Gastrocnemius medialis (tissue), 4 donors: ENCODE results near the gene SCRT2.

Experiments
- CTCF ChIP-seq, 5 experiments: fragments of 450-650 bp in 3 of 5; fragments of 200-600 bp in 2 of 5; sonication (generic) in 2 of 5; IDR thresholded peaks in 4 of 5; conservative IDR thresholded peaks in 1 of 5; 1 replicate in 4 of 5; 2 replicates in 1 of 5; pipeline ENCODE4 v1.5.1; 2016 to 2019; ENCODE audit warnings: antibody characterized with exemption in 5 of 5, mild to moderate bottlenecking in 3 of 5, moderate library complexity in 3 of 5
- POLR2A ChIP-seq, 2 donors: fragments of 450-650 bp; IDR thresholded peaks; one replicate each; pipeline ENCODE4 v1.6.1; 2017; ENCODE audit warnings: antibody characterized with exemption in 2 of 2, mild to moderate bottlenecking in 2 of 2, moderate library complexity in 2 of 2

GRCh38 chr20:638579-638978 is 37.0 kb downstream of the SCRT2 start:
- no peak for TF ChIP-seq CTCF (IDR thresholded peaks at IDR 0.05 in 4 of 5, conservative IDR thresholded peaks at IDR 0.05 in 1 of 5)
- no peak for TF ChIP-seq POLR2A (IDR thresholded peaks at IDR 0.05)
